SK-N-SH treated with all-trans-retinoic acid at 6 μM for 48 hours (cell line): Measurements from ENCODE around the gene KYAT1.

Source experiments
- ATAC-seq: fragments of 200-7000 bp; cut with Tn5 transposase; 3 replicates; pipeline ENCODE4 v1.9.1; 2020; ENCODE audit warnings: mild to moderate bottlenecking, moderate library complexity
- ARNTL ChIP-seq: fragments of 450-650 bp; formaldehyde crosslinking; IDR thresholded peaks from 2 replicates; pipeline ENCODE4 v1.5.0; 2020; ENCODE audit warnings: low read depth, mild to moderate bottlenecking, moderate library complexity, borderline replicate concordance
- BACH2 ChIP-seq: fragments of 250-450 bp; sonication (Bioruptor Pico); IDR thresholded peaks from 2 replicates; pipeline ENCODE4 v1.9.0; 2021; ENCODE audit warnings: mild to moderate bottlenecking, borderline replicate concordance
- CREB5 ChIP-seq: fragments of 250-450 bp; sonication (Bioruptor Pico); IDR thresholded peaks from 2 replicates; pipeline ENCODE4 v1.5.1; 2020; ENCODE audit warnings: low read depth, mild to moderate bottlenecking, moderate library complexity
- CSDC2 ChIP-seq: fragments of 250-450 bp; sonication (Bioruptor Pico); IDR thresholded peaks from 2 replicates; pipeline ENCODE4 v1.5.0; 2020; ENCODE audit warnings: mild to moderate bottlenecking, moderate library complexity
- ESRRG ChIP-seq: fragments of 250-450 bp; sonication (Bioruptor Pico); IDR thresholded peaks from 2 replicates; pipeline ENCODE4 v1.6.1; 2021; ENCODE audit warnings: mild to moderate bottlenecking
- GLIS3 ChIP-seq: fragments of 250-450 bp; sonication (Bioruptor Pico); IDR thresholded peaks from 2 replicates; pipeline ENCODE4 v1.5.0; 2020; ENCODE audit warnings: mild to moderate bottlenecking, moderate library complexity
- ISL1 ChIP-seq: fragments of 250-450 bp; sonication (Bioruptor Pico); IDR thresholded peaks from 2 replicates; pipeline ENCODE4 v2.1.2; 2022; ENCODE audit warnings: mild to moderate bottlenecking, moderate library complexity
- OSR1 ChIP-seq: fragments of 250-450 bp; sonication (Bioruptor Pico); IDR thresholded peaks from 2 replicates; pipeline ENCODE4 v1.8.0; 2022; ENCODE audit warnings: moderate library complexity, mild to moderate bottlenecking, inconsistent platforms
- PPARA ChIP-seq: fragments of 250-450 bp; sonication (Bioruptor Pico); IDR thresholded peaks from 2 replicates; pipeline ENCODE4 v1.5.0; 2020; ENCODE audit warnings: mild to moderate bottlenecking, borderline replicate concordance
- SNAI2 ChIP-seq: fragments of 250-450 bp; sonication (Bioruptor Pico); IDR thresholded peaks from 2 replicates; pipeline ENCODE4 v1.5.0; 2020; ENCODE audit warnings: mild to moderate bottlenecking, moderate library complexity
- TCF4 ChIP-seq: fragments of 250-450 bp; sonication (Bioruptor Pico); IDR thresholded peaks from 2 replicates; pipeline ENCODE4 v1.8.0; 2021; ENCODE audit warnings: mild to moderate bottlenecking, moderate library complexity, borderline replicate concordance
- TOX ChIP-seq: fragments of 250-450 bp; sonication (Bioruptor Pico); IDR thresholded peaks from 2 replicates; pipeline ENCODE4 v1.8.0; 2021; ENCODE audit warnings: mild to moderate bottlenecking, moderate library complexity, borderline replicate concordance
- TSHZ2 ChIP-seq: fragments of 250-450 bp; sonication (Bioruptor Pico); IDR thresholded peaks from 2 replicates; pipeline ENCODE4 v1.5.0; 2020; ENCODE audit warnings: mild to moderate bottlenecking, moderate library complexity
- ZC3H10 ChIP-seq: fragments of 250-450 bp; sonication (Bioruptor Pico); IDR thresholded peaks from 2 replicates; pipeline ENCODE4 v1.5.1; 2021; ENCODE audit warnings: mild to moderate bottlenecking, moderate library complexity
- ZFP3 ChIP-seq: fragments of 250-450 bp; sonication (Bioruptor Pico); IDR thresholded peaks from 2 replicates; pipeline ENCODE4 v1.5.0; 2020; ENCODE audit warnings: mild to moderate bottlenecking, moderate library complexity
- ZFP30 ChIP-seq: fragments of 450-650 bp; formaldehyde crosslinking; IDR thresholded peaks from 2 replicates; pipeline ENCODE4 v1.5.0; 2022; ENCODE audit warnings: mild to moderate bottlenecking, moderate library complexity
- ZNF70 ChIP-seq: fragments of 450-650 bp; formaldehyde crosslinking; IDR thresholded peaks from 2 replicates; pipeline ENCODE4 v1.5.0; 2020; ENCODE audit warnings: mild to moderate bottlenecking, moderate library complexity
- ZNF8 ChIP-seq: fragments of 450-650 bp; formaldehyde crosslinking; IDR thresholded peaks from 2 replicates; pipeline ENCODE4 v1.5.0; 2020; ENCODE audit warnings: mild to moderate bottlenecking, moderate library complexity
- TF ChIP-seq, protein P1 (sequence below): fragments of 250-450 bp; sonication (Bioruptor Pico); IDR thresholded peaks from 2 replicates; pipeline ENCODE4 v1.5.1; 2021; ENCODE audit warnings: mild to moderate bottlenecking, moderate library complexity
- TF ChIP-seq, protein P2 (sequence below): fragments of 250-450 bp; sonication (Bioruptor Pico); IDR thresholded peaks from 2 replicates; pipeline ENCODE4 v1.8.0; 2021; ENCODE audit warnings: low read depth, mild to moderate bottlenecking, moderate library complexity, borderline replicate concordance
- TF ChIP-seq, protein P3 (sequence below): fragments of 250-450 bp; sonication (Bioruptor Pico); IDR thresholded peaks from 2 replicates; pipeline ENCODE4 v1.8.0; 2020; ENCODE audit warnings: mild to moderate bottlenecking, moderate library complexity, borderline replicate concordance

Gene KYAT1

GRCh38 chr9:128923493-128923883 is 41.7 kb upstream of the KYAT1 start:
- no peak for ATAC-seq
- no peak for TF ChIP-seq ZNF70 (CRISPR knock-in tag)
- no peak for TF ChIP-seq ARNTL (CRISPR knock-in tag)
- no peak for TF ChIP-seq TCF4 (CRISPR knock-in tag)
- no peak for TF ChIP-seq ESRRG
- no peak for TF ChIP-seq TSHZ2 (CRISPR knock-in tag)
- no peak for TF ChIP-seq GLIS3 (CRISPR knock-in tag)
- no peak for TF ChIP-seq ZFP30
- no peak for TF ChIP-seq ZFP3 (CRISPR knock-in tag)
- no peak for TF ChIP-seq ZC3H10 (CRISPR knock-in tag)
- no peak for TF ChIP-seq CREB5 (CRISPR knock-in tag)
- TF ChIP-seq PPARA: no peak
- TF ChIP-seq, protein P1, sequence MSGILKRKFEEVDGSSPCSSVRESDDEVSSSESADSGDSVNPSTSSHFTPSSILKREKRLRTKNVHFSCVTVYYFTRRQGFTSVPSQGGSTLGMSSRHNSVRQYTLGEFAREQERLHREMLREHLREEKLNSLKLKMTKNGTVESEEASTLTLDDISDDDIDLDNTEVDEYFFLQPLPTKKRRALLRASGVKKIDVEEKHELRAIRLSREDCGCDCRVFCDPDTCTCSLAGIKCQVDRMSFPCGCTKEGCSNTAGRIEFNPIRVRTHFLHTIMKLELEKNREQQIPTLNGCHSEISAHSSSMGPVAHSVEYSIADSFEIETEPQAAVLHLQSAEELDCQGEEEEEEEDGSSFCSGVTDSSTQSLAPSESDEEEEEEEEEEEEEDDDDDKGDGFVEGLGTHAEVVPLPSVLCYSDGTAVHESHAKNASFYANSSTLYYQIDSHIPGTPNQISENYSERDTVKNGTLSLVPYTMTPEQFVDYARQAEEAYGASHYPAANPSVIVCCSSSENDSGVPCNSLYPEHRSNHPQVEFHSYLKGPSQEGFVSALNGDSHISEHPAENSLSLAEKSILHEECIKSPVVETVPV: no peak
- TF ChIP-seq, protein P2, sequence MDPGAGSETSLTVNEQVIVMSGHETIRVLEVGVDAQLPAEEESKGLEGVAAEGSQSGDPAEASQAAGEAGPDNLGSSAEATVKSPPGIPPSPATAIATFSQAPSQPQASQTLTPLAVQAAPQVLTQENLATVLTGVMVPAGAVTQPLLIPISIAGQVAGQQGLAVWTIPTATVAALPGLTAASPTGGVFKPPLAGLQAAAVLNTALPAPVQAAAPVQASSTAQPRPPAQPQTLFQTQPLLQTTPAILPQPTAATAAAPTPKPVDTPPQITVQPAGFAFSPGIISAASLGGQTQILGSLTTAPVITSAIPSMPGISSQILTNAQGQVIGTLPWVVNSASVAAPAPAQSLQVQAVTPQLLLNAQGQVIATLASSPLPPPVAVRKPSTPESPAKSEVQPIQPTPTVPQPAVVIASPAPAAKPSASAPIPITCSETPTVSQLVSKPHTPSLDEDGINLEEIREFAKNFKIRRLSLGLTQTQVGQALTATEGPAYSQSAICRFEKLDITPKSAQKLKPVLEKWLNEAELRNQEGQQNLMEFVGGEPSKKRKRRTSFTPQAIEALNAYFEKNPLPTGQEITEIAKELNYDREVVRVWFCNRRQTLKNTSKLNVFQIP (CRISPR knock-in tag): no peak
- TF ChIP-seq, protein P3, sequence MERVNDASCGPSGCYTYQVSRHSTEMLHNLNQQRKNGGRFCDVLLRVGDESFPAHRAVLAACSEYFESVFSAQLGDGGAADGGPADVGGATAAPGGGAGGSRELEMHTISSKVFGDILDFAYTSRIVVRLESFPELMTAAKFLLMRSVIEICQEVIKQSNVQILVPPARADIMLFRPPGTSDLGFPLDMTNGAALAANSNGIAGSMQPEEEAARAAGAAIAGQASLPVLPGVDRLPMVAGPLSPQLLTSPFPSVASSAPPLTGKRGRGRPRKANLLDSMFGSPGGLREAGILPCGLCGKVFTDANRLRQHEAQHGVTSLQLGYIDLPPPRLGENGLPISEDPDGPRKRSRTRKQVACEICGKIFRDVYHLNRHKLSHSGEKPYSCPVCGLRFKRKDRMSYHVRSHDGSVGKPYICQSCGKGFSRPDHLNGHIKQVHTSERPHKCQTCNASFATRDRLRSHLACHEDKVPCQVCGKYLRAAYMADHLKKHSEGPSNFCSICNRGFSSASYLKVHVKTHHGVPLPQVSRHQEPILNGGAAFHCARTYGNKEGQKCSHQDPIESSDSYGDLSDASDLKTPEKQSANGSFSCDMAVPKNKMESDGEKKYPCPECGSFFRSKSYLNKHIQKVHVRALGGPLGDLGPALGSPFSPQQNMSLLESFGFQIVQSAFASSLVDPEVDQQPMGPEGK (CRISPR knock-in tag): no peak
- TF ChIP-seq OSR1 (CRISPR knock-in tag): no peak
- no peak for TF ChIP-seq ISL1
- no peak for TF ChIP-seq SNAI2 (CRISPR knock-in tag)
- no peak for TF ChIP-seq BACH2 (CRISPR knock-in tag)

GRCh38 chr9:128921881-128922763 is 40.4 kb upstream of the KYAT1 start:
- no peak for ATAC-seq
- TF ChIP-seq ZNF70 (CRISPR knock-in tag) (no peak), ESRRG (no peak), CSDC2 (no peak), BACH2 (CRISPR knock-in tag) (no peak), ZNF8 (CRISPR knock-in tag) (no peak), GLIS3 (CRISPR knock-in tag) (no peak), TOX (no peak), CREB5 (CRISPR knock-in tag) (no peak)
- TF ChIP-seq, protein P3 (CRISPR knock-in tag): no peak
